Medulla oblongata (tissue), 1 donor: Measurements from ENCODE around the gene SPIRE1.
"Not testable (repeated sequence)": the region's sequence is repeated elsewhere in the genome, so short reads cannot be mapped to it uniquely, and the experiment has no call there.

Experiments
- DNase-seq: peaks from one replicate; pipeline ENCODE4 v3.0.0-alpha.2; 2015; ENCODE audit errors: extremely low spot score

SPIRE1 gene

GRCh38 chr18:12647773-12648172 is 10.1 kb downstream of the SPIRE1 start:
- DNase-seq: no peak

GRCh38 chr18:12645751-12646203 is 12.1 kb downstream of the SPIRE1 start:
- DNase-seq: peak; percentile 69

DNA sequence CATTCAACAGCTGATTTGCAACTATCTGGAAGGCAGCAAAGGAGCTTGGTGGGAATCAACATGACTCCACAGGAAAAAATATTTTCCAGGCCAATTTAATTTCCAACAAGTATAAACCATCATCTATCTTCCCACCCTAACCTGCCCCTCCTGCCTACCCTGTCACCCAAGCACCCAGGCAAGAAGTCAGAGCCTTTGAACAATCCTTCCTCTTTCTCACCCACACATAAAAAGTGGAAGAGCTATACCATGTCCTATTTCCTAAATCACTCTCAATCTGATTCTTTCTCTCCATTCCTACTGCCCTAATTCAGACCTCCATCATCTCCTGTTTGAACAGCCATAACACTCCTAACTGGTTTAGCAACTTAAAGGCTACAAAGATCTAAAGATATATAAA is 12.7 kb downstream of the SPIRE1 start:
- no peak for DNase-seq

DNA sequence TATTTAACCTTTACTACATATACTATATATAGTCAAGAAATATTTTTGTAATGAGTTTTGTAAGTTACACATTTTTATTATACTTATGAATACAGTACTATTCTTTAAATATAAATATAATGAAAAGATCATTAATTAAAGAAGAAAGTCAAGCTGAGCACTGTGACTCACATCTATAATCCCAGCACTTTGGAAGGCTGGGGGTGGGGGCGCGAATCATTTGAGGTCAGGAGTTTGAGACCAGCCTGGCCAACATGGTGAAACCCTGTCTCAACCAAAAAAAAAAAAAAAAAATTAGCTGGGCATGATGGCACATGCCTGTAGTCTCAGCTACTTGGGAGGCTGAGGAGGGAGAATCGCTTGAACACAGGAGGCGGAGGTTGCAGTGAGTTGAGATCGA is 14.2 kb downstream of the SPIRE1 start:
- DNase-seq: not testable (repeated sequence)

DNA sequence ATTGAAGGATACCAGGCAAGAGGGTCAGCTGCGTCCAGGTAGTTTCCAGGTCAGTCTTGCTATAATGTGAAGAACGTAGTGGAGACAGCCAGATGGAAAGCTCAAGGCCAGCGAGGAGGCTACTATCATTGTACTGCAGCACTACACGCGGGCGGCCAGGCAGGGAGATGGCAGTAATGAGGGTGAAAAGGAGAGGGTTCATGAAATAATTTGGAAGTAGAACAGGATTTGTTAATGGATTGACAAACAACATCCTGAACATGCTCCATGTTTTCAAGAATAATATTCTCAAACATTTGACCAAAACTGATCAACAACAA is 17.1 kb downstream of the SPIRE1 start:
- DNase-seq: no peak

- no peak for DNase-seq
Measured at GRCh38 chr18:12639990-12640880, 17.7 kb downstream of the SPIRE1 start.

DNA sequence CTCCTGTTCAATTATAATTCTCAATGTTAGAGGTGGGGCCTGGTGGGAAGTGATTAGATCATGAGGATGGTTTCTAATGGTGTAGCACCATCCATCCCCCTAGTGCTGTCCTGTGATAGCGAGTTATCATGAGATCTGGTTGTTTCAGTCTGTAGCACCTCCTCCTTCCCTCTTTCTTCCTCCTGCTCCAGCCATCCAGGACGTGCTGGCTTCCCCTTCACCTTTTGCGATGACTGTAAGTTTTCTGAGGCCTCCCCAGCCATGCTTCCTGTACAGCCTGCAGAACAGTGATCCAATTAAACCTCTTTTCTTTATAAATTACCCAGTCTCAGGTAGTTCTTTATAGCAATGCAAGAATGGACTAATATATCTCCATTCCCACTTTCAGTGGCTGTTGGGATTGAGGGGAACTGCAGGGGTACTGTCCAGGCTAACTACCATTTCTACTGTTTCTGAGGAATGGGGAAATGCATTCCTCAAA is 19.2 kb downstream of the SPIRE1 start:
- no peak for DNase-seq

- no peak for DNase-seq
Measured at GRCh38 chr18:12637901-12638643, 19.8 kb downstream of the SPIRE1 start.

DNA sequence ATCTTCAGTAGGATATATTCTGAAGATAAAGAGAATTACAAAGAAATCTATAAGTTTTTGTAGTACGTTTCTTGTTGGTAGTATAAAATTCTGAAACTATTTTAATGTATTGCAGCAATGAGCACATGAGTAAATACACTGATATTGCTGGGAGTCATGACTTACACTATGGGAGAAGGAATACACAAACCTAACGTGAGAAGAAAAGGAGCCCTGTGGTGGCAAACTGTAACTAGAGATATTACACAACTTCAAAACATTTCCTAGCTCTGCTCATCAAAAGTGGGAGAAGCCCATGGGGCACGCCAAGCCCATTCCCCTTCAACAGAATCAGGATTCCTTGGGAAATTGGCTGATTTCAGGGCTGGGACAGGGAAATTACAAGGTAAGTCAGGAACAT is 20.5 kb downstream of the SPIRE1 start:
- no peak for DNase-seq

GRCh38 chr18:12631831-12632477 is 26.0 kb downstream of the SPIRE1 start:
- no peak for DNase-seq

GRCh38 chr18:12630136-12630535 is 27.8 kb downstream of the SPIRE1 start:
- DNase-seq: no peak

- no peak for DNase-seq
Measured at GRCh38 chr18:12628706-12629702, 28.9 kb downstream of the SPIRE1 start.

DNA sequence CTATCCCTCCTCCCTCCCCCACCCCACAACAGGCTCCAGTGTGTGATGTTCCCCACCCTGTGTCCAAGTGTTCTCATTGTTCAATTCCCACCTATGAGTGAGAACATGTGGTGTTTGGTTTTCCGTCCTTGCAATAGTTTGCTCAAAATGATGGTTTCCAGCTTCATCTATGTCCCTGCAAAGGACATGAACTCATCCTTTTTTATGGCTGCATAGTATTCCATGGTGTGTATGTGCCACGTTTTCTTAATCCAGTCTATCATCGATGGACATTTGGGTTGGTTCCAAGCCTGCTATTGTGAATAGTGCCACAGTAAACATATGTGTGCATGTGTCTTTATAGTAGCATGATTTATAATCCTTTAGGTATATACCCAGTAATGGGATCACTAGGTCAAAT is 30.7 kb downstream of the SPIRE1 start:
- not testable (repeated sequence) for DNase-seq

GRCh38 chr18:12625241-12625640 is 32.7 kb downstream of the SPIRE1 start:
- no peak for DNase-seq

DNA sequence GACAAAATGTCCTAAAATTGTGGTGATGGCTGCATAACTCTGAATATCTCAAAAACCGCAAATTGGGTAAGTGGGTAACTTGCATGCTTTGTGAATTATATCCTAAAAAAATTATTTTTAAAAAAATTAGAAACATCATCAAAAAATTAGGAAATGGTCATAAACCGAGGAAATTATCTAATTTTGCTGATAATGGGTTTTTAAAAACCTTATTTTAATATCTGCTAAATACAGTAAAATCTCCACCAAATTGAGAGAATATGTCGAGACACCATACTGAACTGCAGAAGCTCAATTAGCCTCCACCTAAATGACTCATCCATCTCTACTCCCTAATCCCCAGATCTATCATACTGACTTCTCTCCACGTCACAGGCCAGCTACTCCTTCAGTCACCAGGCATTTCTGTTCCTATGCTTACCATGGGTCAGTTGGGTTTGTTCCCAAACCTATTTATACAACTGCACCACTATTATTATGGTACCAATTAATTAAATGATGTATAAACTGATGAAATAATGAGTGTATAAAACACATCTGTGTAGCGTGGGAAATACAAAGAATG is 36.1 kb downstream of the SPIRE1 start:
- DNase-seq: no peak

DNA sequence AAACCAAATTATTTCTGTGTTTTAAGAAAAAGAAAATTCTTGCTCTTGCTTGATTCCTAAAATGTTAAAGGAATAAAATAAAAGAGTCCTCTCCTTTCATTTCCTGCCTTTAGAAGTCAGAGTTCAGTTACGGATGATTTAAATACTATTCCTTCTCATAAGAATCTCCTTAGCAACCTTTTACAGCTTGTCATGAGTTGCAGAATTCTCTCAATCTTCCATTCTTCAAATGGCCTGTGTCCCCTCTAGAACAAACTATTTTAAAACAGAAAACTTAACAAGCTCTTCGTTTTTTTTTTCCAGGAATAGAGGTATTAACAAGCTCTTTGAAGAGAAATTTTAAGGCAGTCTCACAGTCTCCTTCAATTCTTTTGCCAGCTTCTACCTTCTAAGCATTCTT is 42.2 kb downstream of the SPIRE1 start:
- DNase-seq: peak; percentile 48

GRCh38 chr18:12608301-12608700 is 49.6 kb downstream of the SPIRE1 start:
- DNase-seq: no peak

DNA sequence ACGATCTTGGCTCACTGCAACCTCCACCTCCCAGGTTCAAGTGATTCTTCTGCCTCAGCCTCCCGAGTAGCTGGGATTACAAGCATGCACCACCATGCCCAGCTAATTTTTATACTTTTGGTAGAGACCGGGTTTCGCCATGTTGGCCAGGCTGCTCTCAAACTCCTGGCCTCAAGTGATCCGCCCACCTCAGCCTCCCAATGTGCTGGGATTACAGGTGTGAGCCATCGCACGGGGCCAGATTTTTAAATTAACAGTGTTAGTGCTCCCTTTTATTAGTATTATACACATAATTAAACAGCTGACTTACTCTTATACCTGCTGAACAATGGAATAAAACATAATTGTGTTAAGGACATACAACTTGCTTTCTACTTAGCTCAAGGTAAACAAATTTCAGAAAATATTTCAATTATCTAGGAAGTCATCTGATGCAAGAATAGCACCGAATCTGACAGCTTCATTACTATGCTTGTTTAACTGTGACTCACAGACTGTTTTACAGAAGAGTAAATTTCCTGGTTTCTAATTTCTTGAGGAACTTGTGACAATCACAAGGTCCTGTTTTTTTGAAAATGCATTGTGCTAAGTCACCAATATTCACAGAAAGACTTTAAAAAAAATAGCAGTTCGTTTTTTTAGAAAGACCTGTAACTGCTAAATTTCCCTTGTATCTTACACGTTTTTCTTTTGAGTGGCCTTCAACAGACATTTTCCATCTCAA is 51.2 kb downstream of the SPIRE1 start:
- peak; percentile 83 for DNase-seq

- DNase-seq: no peak
Measured at GRCh38 chr18:12604445-12605007, 53.4 kb downstream of the SPIRE1 start.

GRCh38 chr18:12599966-12600365 is 57.9 kb downstream of the SPIRE1 start:
- no peak for DNase-seq
